GM18502 (cell line): ENCODE data around the gene USP49.
"Not testable (repeated sequence)": the region's sequence is repeated elsewhere in the genome, so short reads cannot be mapped to it uniquely, and the experiment has no call there.

Experiments
- ATAC-seq: cut with Tn5 transposase; IDR thresholded peaks from one replicate; pipeline ENCODE4 v1.9.1; 2021; ENCODE audit warnings: mild to moderate bottlenecking; ENCODE audit not compliant: unreplicated experiment, poor library complexity

USP49 gene

DNA sequence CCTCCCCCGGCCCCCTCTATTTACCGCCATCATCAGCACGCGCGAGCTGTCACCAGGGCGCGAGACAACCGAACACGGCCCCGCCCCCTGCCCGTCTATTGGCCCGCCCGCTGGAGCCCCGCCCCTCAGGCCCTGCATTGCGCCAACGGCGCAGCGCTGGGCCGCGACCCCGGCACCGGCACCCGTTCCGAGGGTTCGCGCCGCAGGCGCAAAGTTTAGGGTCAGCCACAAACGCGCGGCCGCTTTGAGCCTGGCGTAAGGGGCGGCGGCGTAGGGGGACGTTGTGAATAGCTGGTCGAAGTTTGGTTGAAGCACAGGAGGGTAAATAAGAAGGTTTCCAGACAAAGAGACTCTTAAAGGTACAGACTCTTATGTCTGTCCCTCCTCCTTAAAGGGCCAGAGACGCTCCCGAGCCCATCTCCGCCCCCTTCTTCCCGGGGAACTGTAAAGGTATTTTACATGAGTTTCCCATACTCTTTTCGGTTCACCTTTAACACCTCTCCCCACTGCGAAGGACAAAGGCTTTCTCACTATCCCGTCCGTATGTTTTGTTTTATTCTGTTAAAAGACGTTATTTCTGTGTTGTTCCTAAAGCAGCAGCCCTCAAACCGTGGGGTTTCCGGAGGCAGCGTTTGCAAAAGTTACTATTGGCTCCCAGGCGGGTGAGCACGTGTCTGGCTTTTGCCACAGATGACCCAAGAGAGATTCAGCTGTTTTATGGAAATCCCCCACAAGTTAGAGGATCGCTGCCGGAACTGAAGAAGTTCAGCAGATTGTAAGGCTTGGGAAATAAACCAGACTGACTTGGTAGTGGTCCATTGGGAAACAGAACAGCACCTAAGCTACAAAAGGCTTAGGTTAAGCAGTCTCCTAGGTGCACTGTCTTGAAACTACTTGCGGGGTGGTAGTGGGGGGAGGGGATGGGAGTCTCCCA, at the start of gene USP49:
Gene USP49 (minus strand): TSS at position 76 of the 934 bp plus-strand sequence. CDS start 88,392 bp downstream, outside the sequence.
- peak; percentile 82 for ATAC-seq

DNA sequence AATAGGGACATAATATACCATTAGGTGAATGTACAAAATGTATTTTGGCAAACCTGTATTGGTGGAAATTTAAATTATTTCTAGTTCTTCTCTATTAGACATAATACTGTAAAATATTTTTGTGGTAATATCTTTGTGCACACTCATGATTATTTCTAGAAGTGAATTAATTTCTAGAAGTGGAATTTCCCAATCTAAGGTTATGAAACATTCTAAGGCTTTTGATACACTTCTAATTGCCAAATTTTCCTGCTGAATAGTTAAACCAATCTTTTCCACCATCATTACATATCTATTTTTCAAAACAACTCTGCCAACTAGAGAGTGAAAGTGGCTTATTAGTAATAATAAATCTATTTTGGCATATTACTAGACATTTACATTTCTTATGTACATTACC, 48.3 kb upstream of the USP49 start:
- no peak for ATAC-seq

DNA sequence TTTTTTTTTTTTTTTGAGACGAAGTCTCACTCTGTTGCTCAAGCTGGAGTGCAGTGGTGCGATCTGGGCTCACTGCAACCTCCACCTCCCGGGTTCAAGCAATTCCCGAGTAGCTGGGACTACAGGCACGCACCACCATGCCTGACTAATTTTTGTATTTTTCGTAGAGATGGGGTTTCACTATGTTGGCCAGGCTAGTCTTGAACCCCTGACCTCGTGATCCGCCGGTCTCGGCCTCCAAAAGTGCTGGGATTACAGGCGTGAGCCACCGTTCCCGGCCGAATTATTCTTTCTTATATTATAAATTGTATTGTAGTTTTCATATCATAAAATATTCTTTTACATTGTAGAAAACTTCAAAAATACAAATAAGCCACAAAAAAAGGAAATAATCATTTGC, 47.7 kb upstream of the USP49 start:
- ATAC-seq = not testable (repeated sequence)

DNA sequence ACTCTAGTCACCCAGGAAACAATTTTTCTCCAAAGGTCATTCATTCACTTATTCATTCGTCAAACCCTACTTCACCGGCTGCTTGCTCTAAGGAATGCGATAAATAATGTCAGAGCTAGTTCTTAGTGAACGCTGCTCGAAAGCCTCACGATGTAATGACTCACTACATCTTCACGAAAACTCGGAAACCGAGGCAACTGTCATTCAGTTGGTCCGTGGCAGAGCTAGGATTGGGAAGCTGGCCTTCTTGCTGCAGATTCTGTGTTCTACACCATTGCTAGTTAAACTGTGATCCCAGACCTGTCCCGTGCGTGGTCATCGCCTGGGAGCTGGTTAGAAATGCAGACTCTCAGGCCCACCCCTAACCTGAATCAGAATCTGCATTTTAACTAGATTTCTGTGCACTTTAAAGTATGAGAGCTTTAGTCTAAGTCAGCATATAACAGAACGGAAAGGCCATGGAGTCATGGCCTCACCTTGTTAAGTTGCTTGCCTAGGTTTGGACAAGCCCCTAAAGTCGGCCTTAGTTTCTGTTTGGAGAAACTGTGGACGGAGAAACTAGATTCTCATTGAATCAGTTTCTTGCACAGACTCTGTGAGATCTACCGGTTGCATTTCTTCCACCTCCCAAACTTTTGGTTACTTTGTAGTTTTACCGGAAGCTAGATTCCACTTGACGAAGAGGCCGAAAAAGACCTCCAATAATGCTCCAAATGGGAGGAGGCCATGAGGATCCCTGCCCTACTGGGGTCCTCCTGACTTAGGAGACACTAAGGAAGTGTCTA, 47.1 kb upstream of the USP49 start:
- ATAC-seq = peak; percentile 13

DNA sequence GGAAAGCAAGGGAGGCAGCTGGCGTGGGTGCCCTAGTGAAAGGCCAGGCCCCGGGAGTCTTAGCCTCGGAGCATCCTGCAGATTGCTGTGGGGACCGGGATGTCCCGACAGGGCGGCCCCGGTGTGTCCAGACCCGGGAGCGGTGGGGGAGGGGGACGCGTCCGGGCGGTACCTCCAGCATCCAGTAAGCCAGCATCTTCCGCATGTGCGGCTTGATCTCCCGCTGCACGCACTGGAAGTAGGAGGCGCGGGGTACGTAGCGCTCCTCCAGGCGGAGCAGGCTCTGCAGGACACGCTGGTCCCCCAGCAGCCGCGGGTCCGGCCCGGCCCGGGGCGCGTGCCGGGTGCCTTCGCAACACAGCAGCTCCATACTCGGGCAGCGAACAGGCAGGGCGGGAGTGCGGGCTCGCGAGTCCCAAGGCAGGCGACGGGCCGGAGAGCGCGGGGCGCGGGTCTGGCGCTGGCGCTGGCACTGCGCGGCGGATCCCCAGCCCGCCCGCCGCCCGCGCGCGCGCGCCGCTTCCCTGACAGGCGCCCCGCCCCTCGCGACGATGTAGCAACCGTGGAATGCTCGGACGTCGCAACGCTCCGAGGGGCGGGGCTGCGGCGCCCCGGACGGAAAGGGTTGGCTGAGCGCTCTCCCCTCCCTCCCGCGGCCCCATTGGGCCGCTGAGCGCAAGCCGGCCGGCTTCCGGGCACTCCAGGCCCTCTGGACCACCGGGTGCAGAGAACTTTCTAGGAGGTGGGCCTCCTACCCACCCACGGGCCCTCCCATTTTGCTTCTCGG, 46.3 kb upstream of the USP49 start, which contains the start of gene CCND3:
Gene CCND3 (minus strand): TSS at position 529 of the 787 bp plus-strand sequence. CDS start 159 bp downstream, at position 370.
- peak; percentile 90 for ATAC-seq

DNA sequence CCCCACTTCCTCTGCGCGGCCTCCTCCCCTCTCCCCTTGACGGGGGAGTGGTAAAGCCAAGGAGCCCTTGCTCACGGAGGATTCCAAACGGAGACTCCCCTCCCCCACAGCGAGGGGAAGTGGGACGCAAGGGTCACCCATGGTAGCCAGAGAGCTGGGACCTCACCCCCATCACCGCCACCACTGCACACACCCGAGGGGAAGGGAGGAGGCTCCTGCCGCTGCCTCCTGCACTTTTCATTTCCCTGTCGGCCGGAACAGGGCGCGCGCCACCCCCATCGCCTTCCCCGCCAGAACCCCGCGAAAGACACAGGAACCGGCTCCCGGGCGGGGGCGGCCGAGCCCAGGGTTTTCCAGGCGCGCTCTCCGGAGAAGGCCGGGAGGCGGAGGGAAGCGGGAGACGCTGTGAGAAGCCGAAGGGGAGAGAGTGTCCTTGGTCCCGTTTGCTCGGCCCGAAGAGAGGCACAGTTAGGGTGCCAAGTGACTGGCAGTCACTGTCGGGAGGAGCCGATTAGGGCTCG, 45.6 kb upstream of the USP49 start:
- ATAC-seq = no peak

DNA sequence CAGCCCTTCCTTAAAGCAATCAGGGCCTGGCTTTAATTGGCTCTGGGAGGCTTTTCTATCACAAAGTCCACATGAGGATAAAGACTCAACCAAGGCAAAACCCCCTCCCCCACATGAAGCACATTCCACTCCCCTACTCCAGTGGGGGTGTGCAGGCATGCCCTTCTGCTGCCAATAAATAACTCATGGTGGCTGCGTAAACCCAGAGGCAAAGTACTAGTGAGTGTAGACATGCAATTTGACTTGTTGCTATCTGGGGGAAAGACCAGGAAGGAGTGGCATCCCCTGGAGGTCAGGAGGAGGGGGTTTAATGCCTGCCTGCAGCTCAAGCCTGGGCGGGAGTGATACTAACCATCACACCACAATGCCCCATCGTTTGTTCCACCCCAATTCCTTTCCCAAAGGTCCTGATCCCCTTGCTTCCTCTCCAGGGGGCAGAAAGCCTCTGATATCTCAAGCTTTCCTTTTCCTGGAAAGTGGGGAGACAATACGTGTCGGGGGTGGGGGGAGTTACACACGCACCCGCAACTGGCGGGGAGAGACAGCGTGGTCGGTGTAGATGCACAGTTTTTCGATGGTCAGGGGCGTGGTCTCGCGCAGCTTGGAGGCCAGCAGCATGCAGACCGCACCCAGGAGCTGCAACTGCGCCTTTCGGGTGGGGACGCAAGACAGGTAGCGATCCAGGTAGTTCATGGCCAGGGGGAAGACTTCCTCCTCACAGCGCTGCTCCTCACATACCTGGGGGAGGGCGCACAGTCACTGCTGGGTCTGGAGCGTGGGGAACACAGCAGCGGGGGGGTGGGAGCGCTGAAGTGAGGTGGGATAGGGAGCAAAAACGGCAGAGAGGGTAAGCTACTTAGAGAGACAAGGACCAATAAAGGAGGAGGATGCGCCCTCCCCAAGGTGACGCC, 44.9 kb upstream of the USP49 start:
- no peak for ATAC-seq

DNA sequence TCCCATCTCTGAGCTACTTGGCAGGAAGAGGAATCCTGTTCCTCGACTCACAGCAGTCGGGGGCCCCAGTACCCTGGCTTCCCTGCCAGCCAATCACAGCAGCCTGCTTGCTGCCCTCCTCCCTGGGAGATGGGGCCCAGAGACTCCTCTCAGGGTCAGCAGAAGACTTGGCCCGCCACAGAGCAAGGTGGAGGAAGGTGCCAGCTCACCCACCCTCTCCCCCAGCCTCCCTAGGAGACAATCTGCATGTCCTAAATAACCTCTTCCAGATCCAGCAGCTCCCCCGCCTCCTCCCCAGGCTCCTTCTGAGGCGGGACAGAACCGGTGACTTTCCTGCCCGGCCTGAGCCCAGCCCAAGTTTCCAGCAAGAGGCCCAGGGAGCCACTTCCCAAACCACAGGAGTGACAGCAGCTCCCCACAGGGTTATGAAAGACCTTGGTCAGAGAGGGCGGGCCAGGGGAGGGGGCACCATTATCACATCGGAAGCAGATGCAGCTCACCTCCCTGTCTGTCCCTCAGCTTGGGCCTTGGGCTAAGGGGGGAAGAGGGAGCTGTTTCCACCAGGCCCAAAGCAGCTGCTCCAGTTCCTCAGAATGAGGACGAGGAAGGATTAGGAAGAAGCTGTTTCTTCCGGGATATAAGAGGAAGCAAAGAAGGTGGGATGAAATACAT, 44.1 kb upstream of the USP49 start:
- no peak for ATAC-seq

DNA sequence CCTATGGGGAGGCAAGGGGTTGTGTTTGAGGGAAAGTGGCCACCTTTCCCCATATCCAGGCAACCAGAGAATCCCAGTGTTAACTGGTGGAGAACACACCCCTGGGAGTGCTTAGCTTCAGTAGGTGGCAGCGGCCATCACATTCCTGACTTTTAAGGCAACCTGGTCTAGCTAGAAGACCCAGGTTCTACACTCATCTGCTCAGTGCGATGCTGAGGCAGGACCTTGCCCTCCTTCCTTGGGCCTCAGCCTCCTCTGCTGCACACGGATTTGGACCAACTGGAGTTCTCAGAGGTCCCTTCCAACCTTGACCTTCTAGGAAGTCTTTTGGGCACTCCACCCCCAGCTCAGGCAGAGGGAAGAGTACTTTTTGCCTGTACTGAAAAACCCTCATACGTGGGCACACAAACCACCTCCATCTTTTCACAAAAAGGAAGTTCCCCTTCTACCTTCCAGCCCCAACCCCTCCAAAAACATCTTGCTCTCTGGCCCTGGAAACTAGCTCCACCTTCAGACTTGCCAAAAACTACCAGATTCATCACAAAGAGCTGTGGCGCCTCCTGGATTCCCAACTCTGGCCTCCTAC, 43.5 kb upstream of the USP49 start:
- no peak for ATAC-seq

DNA sequence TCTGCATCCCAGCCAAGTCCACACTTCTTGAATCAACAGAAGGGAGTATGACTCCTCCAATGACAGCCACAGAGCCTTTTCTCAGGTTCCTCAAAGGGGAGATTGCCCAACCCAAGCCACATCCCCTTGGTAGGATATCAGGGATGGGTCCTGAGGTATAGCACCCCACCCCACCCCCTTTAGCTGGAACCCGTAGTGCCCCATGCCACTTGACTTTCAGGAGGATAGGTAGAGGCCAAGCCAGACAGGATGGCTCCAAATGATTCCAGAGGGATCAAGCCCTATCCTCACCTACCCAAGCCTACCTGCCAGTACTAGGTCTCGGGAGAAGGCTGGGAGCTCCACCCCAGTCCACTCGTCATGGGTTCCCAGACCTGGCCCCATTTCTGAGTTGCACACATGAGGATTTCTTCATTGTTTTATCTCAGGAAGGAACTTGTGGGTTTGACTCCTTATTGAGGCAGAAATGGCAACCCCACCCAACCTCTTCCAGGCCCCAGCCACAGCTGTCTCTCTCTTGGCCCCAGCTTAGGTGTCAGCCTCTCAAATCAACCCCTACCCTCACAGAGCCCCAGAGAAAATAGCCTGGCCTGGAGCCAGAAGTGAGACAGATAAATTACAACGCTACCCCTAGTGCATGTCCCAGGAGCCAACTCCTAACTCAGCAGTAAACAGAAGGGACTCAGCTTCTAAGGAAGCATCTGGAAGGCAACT, 42.8 kb upstream of the USP49 start:
- no peak for ATAC-seq

DNA sequence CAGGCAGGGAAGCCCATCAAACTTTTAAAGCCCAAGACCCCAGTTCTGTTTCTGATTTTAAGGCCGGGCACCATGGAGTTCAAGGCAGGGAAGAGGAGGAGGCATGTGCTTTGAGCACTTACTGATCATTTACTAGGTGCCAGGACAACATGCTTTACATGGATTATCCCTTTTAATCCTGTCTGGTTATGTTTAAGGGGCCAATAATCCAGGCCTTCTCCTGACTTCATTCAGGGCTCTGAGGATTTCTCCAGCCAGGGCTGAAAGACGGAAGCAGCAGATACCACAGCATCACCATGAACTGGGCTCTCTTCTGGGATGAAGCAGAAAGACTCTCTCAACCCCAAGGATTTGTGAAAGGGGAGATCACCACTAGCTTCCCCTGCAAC, 42.3 kb upstream of the USP49 start:
- no peak for ATAC-seq

DNA sequence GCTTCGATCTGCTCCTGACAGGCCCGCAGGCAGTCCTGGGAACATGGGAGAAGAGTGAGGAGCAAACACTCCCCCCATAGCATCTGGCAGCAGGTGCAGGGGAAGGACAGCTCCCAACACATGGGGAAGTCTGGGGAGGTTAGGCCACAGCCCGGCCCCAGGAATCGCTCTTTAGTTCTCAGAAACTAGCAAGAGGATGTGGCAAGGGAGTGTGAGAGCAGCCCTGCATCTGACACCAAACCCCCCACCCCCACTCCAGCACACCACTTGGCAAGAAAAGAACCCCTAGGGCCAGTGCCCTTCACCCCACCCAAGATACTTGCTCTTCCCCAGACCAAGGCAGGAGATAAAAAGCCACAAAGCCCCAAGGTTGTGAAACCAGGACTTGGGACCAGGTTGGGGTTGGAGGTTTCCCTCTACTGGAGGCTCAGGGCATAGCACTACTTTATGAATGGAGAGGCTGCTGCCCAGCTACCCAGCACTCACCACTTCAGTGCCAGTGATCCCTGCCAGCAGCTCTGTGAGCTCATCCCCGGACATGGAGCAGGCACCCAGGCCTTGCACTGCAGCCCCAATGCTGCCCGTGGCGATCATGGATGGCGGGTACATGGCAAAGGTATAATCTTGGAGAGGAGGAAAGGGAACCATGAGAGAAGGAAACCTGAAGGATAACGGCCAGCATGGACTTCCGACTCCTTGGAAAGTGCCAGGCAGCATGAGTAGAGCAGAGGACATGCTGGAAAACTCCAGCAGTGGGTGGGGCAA, 41.1 kb upstream of the USP49 start:
- ATAC-seq = peak; percentile 56

DNA sequence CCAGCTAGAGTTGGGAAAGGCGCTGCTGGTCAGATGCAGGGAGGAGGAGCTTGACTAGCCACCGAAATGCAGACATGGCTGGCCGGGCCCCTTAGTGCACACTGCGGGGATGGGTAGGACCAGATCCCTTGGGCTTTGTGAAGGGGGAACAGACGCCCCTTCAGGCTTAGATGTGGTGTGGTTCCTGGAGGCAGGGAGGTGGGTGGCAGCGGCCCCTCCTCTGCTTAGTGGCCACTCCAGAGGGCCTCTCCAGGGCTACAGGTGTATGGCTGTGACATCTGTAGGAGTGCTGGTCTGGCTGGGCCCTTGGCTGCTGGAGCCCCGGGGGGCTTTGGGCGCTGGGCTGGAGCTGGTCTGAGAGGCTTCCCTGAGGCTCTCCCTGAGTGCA, 40.5 kb upstream of the USP49 start:
- ATAC-seq = no peak

DNA sequence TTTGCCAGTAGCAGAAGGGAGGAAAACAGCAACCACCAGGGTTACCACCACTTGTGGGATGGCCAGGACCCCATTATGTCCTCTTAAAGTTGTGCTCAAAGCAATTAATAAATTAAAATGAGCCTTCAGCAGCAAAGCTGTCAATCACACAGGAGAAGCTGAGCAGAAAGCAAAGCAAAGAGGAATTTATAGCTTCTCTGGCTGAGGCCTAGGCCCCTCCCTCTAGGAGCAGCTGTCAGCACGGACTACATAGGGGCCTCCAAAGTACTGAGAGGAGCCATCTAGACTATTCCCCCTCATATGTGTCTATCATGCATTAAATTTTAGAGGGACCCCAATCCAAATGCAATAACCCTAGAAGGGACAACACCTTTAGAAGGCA, 40.0 kb upstream of the USP49 start:
- ATAC-seq = no peak

DNA sequence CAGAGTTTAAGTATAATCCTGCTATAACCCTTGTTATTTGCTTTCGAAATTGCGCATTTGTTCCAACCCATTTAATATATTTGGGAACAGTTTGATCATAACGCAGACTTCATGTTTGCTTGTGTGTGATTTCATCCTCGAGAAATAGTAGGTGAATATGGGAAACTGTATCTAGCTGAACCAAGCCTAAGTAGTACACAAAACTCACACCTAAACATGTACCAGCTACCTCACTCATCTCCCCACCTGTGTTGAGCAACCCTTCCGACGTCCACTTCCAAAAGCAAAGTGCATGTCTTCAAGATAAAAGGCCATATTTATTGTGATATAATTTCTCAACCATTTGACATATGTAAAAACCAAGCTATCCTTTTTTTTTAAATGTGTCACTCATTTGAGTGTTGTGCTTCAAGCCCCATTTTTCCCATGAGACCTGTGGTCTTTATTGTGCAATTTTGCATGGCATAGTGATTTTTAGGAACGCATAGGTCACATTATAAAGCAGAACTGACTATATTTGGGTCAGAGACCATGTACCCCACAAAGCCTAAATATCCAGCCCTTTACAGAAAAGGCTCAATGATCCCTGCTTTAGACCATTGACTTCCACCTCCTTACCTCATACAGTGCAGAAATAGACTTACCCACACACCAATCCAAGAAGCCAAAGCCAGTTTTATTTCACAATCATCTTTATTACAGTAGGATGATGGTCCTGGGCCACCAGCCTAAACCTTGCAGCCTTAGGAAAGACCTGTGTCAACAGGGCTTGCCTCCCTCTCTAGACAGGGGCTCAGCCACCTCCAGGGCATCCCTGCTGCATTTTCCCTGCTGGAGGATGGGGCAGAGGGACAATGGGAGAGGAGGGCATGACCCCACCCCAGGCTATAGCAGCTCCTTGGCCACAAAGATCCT, 39.4 kb upstream of the USP49 start:
- no peak for ATAC-seq

DNA sequence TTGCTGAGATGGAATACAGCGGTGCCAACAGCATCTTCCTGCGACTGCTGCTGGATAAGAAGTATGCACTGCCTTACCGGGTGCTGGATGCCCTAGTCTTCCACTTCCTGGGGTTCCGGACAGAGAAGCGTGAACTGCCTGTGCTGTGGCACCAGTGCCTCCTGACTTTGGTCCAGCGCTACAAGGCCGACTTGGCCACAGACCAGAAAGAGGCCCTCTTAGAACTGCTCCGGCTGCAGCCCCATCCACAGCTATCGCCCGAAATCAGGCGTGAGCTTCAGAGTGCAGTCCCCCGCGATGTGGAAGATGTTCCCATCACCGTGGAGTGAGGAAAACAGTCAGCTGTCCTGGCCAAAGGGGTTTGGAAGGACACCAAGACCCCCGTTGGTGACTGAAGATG, 37.2 kb upstream of the USP49 start:
- no peak for ATAC-seq
